ENCODE results near the gene ANGPTL2.

DNA sequence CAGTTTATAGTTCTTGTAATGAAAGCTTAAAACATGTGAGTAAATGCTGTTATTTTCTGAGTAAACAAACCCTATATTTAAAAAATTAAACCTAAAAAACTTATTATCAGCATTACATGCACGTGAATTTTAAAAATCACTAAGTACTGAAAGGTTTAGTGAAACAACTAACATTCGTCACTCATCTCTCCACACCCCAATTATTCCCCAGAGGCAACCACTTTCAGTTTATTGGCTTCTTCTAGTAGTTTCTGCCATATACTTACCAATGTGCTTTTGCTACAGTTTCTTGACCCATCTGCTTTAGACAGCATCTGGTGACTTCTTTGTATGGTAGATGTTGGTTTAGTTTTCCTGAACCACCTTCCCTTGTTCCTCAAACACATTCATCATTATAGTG, 58.1 kb downstream of the ANGPTL2 start:
- TF ChIP-seq, protein P1, sequence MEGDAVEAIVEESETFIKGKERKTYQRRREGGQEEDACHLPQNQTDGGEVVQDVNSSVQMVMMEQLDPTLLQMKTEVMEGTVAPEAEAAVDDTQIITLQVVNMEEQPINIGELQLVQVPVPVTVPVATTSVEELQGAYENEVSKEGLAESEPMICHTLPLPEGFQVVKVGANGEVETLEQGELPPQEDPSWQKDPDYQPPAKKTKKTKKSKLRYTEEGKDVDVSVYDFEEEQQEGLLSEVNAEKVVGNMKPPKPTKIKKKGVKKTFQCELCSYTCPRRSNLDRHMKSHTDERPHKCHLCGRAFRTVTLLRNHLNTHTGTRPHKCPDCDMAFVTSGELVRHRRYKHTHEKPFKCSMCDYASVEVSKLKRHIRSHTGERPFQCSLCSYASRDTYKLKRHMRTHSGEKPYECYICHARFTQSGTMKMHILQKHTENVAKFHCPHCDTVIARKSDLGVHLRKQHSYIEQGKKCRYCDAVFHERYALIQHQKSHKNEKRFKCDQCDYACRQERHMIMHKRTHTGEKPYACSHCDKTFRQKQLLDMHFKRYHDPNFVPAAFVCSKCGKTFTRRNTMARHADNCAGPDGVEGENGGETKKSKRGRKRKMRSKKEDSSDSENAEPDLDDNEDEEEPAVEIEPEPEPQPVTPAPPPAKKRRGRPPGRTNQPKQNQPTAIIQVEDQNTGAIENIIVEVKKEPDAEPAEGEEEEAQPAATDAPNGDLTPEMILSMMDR (IDR thresholded peaks at IDR 0.05; ENCODE audit: low read depth, low read length, poor library complexity, severe bottlenecking): no peak
- no peak for TF ChIP-seq EZH2phosphoT487 (IDR thresholded peaks at IDR 0.05; ENCODE audit: borderline replicate concordance, low read length)
